ENCODE results near the gene TFPI.

GRCh38 chr2:187547353-187547979, 6.8 kb downstream of the TFPI start:
- no peak for TF ChIP-seq CTCF (IDR thresholded peaks at IDR 0.05; ENCODE audit: insufficient read depth, low read length, poor library complexity, severe bottlenecking)
- no peak for TF ChIP-seq EZH2phosphoT487 (conservative IDR thresholded peaks at IDR 0.05; ENCODE audit: low read length)

Measured in SU-DHL-6 (cell line).